Heart left ventricle (tissue), 13 donors: ENCODE measurements around the gene ISG20.

Source experiments
- POLR2A ChIP-seq, 2 donors: fragments of 450-650 bp; IDR thresholded peaks; one replicate each; pipeline ENCODE4 v1.6.1; 2017; ENCODE audit warnings: antibody characterized with exemption in 2 of 2, mild to moderate bottlenecking in 2 of 2, moderate library complexity in 2 of 2
- TF ChIP-seq, protein P1 (sequence below), 12 donors: fragments of 200-600 bp; sonication (generic) in 4 of 12; IDR thresholded peaks; one replicate each; pipeline versions ENCODE4 v1.5.0 to v1.8.0; 2018 to 2022; ENCODE audit warnings: antibody characterized with exemption in 12 of 12, mild to moderate bottlenecking in 5 of 12
- donor health status: ischemic (EF 13 %, LVEDD 7.1; RV severe dilation, severe dysfunction).
- donor health status: DM: no; HTN: yes; CAD: no.
- donor health status: DM: no; HTN: no; CAD: no.
- donor health status: ischemic (EF 25% LVEDD 6.9; RV normal size, moderate dysfunction).
- donor health status: ischemic (EF 25% LVEDD 5.7; RV mildly dilated, moderate dysfunction).
- donor health status: ischemic (EF 35%, LVEDD 5.7; RV mildly dilated, moderate dysfunction).
- donor health status: nonischemic (EF 11% LVEDD 7.7; RV severe dilation, severe dysfunction).
- donor health status: DM: yes; HTN: yes; CAD: no.
- donor health status: PGD.
- donor health status: ischemic (EF 29% LVEDD 5.4; RV normal size, mild dysfunction).
- donor health status: nonischemic (EF 23%, LVEDD 6.1; RV moderate dilation, normal function).

DNA sequence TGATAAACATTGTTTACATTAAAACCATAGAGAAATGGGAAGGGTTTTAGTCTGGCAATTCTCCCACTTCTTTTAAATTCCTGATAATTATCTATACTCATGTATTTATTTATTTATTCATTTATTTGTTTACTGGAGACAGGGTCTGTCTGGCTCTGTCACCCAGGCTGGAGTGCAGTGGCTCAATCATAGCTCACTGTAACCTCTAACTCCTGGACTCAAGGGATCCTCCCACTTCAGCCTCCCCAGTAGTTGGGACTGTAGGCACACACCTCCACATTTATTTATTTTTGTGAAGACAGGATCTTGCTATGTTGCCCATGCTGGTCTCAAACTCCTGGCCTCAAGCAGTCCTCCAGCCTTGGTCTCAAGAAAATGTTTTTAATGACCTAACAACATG, 20.1 kb upstream of the ISG20 start:
- TF ChIP-seq, protein P1, sequence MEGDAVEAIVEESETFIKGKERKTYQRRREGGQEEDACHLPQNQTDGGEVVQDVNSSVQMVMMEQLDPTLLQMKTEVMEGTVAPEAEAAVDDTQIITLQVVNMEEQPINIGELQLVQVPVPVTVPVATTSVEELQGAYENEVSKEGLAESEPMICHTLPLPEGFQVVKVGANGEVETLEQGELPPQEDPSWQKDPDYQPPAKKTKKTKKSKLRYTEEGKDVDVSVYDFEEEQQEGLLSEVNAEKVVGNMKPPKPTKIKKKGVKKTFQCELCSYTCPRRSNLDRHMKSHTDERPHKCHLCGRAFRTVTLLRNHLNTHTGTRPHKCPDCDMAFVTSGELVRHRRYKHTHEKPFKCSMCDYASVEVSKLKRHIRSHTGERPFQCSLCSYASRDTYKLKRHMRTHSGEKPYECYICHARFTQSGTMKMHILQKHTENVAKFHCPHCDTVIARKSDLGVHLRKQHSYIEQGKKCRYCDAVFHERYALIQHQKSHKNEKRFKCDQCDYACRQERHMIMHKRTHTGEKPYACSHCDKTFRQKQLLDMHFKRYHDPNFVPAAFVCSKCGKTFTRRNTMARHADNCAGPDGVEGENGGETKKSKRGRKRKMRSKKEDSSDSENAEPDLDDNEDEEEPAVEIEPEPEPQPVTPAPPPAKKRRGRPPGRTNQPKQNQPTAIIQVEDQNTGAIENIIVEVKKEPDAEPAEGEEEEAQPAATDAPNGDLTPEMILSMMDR (IDR thresholded peaks at IDR 0.05) = no peak
- no peak for TF ChIP-seq POLR2A (IDR thresholded peaks at IDR 0.05)
